HepG2 (cell line): ENCODE results near the gene PIK3CB. TPM values are rescaled to one million over a fixed set of nuclear protein-coding genes. Genes with fewer than 3 reads are reported as not detected.

Source experiments
- ATAC-seq: fragments of 200-7000 bp; cut with Tn5 transposase; 3 replicates; pipeline ENCODE4 v1.9.1; 2020; ENCODE audit warnings: mild to moderate bottlenecking, moderate library complexity
- BruUV-seq: library from RNA; stranded (reverse); fragments of 400-500 nt; replicated peaks from 2 replicates; lab custom pipeline; 2021; lab: Mats Ljungman, UMichigan
- CTCF ChIA-PET: fragments of 300-600 bp; formaldehyde crosslinking; extraction: SDS; loops from one replicate; lab custom pipeline; 2021; ENCODE audit warnings: low total read pairs, inconsistent platforms, low intra/inter-chr PET ratio; lab: Yijun Ruan, JAX
- POLR2A ChIA-PET: fragments of 350-600 bp; sonication (Branson Sonifier 250); formaldehyde crosslinking; loops from one replicate; lab custom pipeline; 2020; ENCODE audit warnings: antibody characterized with exemption, inconsistent platforms; lab: Yijun Ruan, JAX
- DNase-seq: peaks from one replicate; pipeline ENCODE4 v3.0.0-alpha.2; 2015; ENCODE audit warnings: low spot score
- FAIRE-seq: peaks from 3 replicates; lab custom pipeline; 2011; peaks lifted over from hg19 to GRCh38; lab: Jason Lieb, UNC
- H2AFZ ChIP-seq: one replicate; pipeline ENCODE4 v1.6.1; 2011; ENCODE audit warnings: low read length, inconsistent platforms
- H3K27ac ChIP-seq: fragments of 300-600 bp; 3 replicates; pipeline ENCODE4 v1.8.0; 2011; ENCODE audit warnings: mixed run types, mild to moderate bottlenecking, mixed read lengths, low read length, inconsistent platforms; ENCODE audit not compliant: insufficient read depth; ENCODE audit errors: extremely low read length
- H3K27me3 ChIP-seq, 2 experiments: fragments of 200-600 bp in 1 of 2; 2 replicates in 1 of 2; 3 replicates in 1 of 2; pipeline versions ENCODE4 v1.6.0 to v1.8.0; 2011; ENCODE audit warnings: low read length in 2 of 2, mild to moderate bottlenecking in 2 of 2, moderate library complexity in 2 of 2, inconsistent platforms in 1 of 2; ENCODE audit not compliant: insufficient read depth in 2 of 2, control insufficient read depth in 1 of 2
- H3K36me3 ChIP-seq, 2 experiments: fragments of 200-600 bp in 1 of 2; replicated peaks in 1 of 2; 2 replicates in 1 of 2; 3 replicates in 1 of 2; pipeline versions ENCODE4 v1.5.1 to v1.8.0; 2011; ENCODE audit warnings: low read length in 2 of 2, inconsistent platforms in 1 of 2; ENCODE audit not compliant: insufficient read depth in 2 of 2, control insufficient read depth in 1 of 2
- H3K4me1 ChIP-seq: 2 replicates; pipeline ENCODE4 v1.5.1; 2012; ENCODE audit warnings: low read length, inconsistent platforms; ENCODE audit not compliant: insufficient read depth
- H3K4me2 ChIP-seq: 2 replicates; pipeline ENCODE4 v1.6.0; 2011; ENCODE audit warnings: low read depth, low read length, inconsistent platforms
- H3K4me3 ChIP-seq, 3 experiments: fragments of 200-600 bp in 1 of 3; sonication (generic), shearing (Covaris generic) in 1 of 3; replicated peaks in 1 of 3; 2 replicates each; pipeline ENCODE4 v1.5.1; 2011 to 2016; ENCODE audit warnings: low read length in 3 of 3, inconsistent platforms in 2 of 3, low read depth in 2 of 3, mild to moderate bottlenecking in 2 of 3, control low read depth in 1 of 3, mixed read lengths in 1 of 3; ENCODE audit not compliant: insufficient read depth in 1 of 3
- H3K79me2 ChIP-seq: one replicate; pipeline ENCODE4 v1.6.1; 2011; ENCODE audit warnings: low read length, inconsistent platforms; ENCODE audit not compliant: insufficient read depth
- H3K9ac ChIP-seq: 2 replicates; pipeline ENCODE4 v1.6.0; 2011; ENCODE audit warnings: mild to moderate bottlenecking, low read depth, low read length, inconsistent platforms; ENCODE audit not compliant: insufficient read depth
- H3K9me3 ChIP-seq: 2 replicates; pipeline ENCODE4 v1.5.1; 2012; ENCODE audit warnings: mild to moderate bottlenecking, low read length
- H4K20me1 ChIP-seq: 2 replicates; pipeline ENCODE4 v1.6.0; 2011; ENCODE audit warnings: inconsistent platforms, mild to moderate bottlenecking, low read length, moderate library complexity; ENCODE audit not compliant: insufficient read depth
- ARNT2 ChIP-seq: sonication (generic); formaldehyde crosslinking; IDR thresholded peaks from 2 replicates; pipeline ENCODE4 v1.8.0; 2022; ENCODE audit warnings: mild to moderate bottlenecking, low read depth, missing genetic modification reagents, moderate library complexity
- MBD4 ChIP-seq: IDR thresholded peaks from 2 replicates; pipeline ENCODE4 v1.6.1; 2012; ENCODE audit warnings: low read length, inconsistent platforms, borderline replicate concordance
- PHB2 ChIP-seq: fragments of 450-650 bp; IDR thresholded peaks from 2 replicates; pipeline ENCODE4 v1.6.1; 2018; ENCODE audit not compliant: partially characterized antibody
- PPARG ChIP-seq: conservative IDR thresholded peaks from 2 replicates; pipeline ENCODE4 v1.6.1; 2016; ENCODE audit warnings: missing biosample characterization, missing genetic modification reagents
- SMARCC2 ChIP-seq: fragments of 450-650 bp; IDR thresholded peaks from 2 replicates; pipeline ENCODE4 v1.6.1; 2017; ENCODE audit warnings: antibody characterized with exemption, mild to moderate bottlenecking
- SMC3 ChIP-seq: IDR thresholded peaks from 2 replicates; pipeline ENCODE4 v1.6.1; 2011; ENCODE audit warnings: low read length, improper control_type of control experiment
- TSC22D2 ChIP-seq: sonication (generic); formaldehyde crosslinking; IDR thresholded peaks from 2 replicates; pipeline ENCODE4 v1.5.1; 2020; ENCODE audit warnings: missing genetic modification reagents, mild to moderate bottlenecking, borderline replicate concordance
- UBTF ChIP-seq: sonication (generic); formaldehyde crosslinking; IDR thresholded peaks from 2 replicates; pipeline ENCODE4 v1.4.0; 2020; ENCODE audit warnings: mild to moderate bottlenecking, missing genetic modification reagents
- ZNF20 ChIP-seq: sonication (generic); formaldehyde crosslinking; IDR thresholded peaks from 2 replicates; pipeline ENCODE4 v1.4.0; 2020; ENCODE audit warnings: mild to moderate bottlenecking, moderate library complexity, missing genetic modification reagents
- ZNF251 ChIP-seq: sonication (generic); formaldehyde crosslinking; IDR thresholded peaks from 2 replicates; pipeline ENCODE4 v1.9.0; 2021; ENCODE audit warnings: mild to moderate bottlenecking, missing genetic modification reagents
- ZNF367 ChIP-seq: sonication (generic); formaldehyde crosslinking; IDR thresholded peaks from 2 replicates; pipeline ENCODE4 v1.4.0; 2020; ENCODE audit warnings: missing genetic modification reagents, borderline replicate concordance
- ZNF383 ChIP-seq: sonication (generic); formaldehyde crosslinking; IDR thresholded peaks from 2 replicates; pipeline ENCODE4 v1.4.0; 2020; ENCODE audit warnings: missing genetic modification reagents, mild to moderate bottlenecking, borderline replicate concordance
- ZNF547 ChIP-seq: sonication (generic); formaldehyde crosslinking; IDR thresholded peaks from 2 replicates; pipeline ENCODE4 v1.5.1; 2020; ENCODE audit warnings: mild to moderate bottlenecking, missing genetic modification reagents
- ZNF687 ChIP-seq: sonication (generic); formaldehyde crosslinking; IDR thresholded peaks from 2 replicates; pipeline ENCODE4 v1.5.1; 2020; ENCODE audit warnings: mild to moderate bottlenecking, missing genetic modification reagents, moderate library complexity
- ZNF770 ChIP-seq: sonication (generic); formaldehyde crosslinking; IDR thresholded peaks from 2 replicates; pipeline ENCODE4 v1.5.0; 2020; ENCODE audit warnings: mild to moderate bottlenecking, missing genetic modification reagents
- WGBS: methylation state at CpG from one replicate; pipeline ENCODE4 v1.1.6; 2017; ENCODE audit warnings: low lambda C conversion rate; 5-methylcytosine and 5-hydroxymethylcytosine counted together
- in situ Hi-C: cut with HindIII; loops from 2 replicates; pipeline ENCODE4 v1.10.0; 2017; ENCODE audit warnings: low pct_unique_long_range_greater_than_20kb; ENCODE audit not compliant: extremely low pct_ligation_motif_present
- intact Hi-C: fragments of 100-400 bp; cut with micrococcal nuclease; formaldehyde crosslinking; loops from one replicate; pipeline ENCODE4 v1.10.0; 2022; ENCODE audit not compliant: unreplicated experiment
- polyA plus RNA-seq, 8 experiments: library from polyadenylated mRNA; depleted of rRNA in 3 of 8; stranded (reverse) in 7 of 8; unstranded in 1 of 8; fragments of >200 nt; fragmentation: Illumina TruSeq in 4 of 8; extraction: Trizol in 4 of 8; gene quantifications; 2 replicates each; pipeline versions ENCODE4 v1.2.1 to v1.2.3, GENCODE V29; 2011 to 2016; ENCODE audit warnings: low read depth in 4 of 8, missing spikeins in 1 of 8, mixed read lengths in 1 of 8; ENCODE audit not compliant: insufficient read depth in 1 of 8
- total RNA-seq, 5 experiments: library from RNA; depleted of rRNA; stranded (reverse); fragments of >200 nt; fragmentation: Illumina TruSeq; extraction: Trizol; gene quantifications; 2 replicates each; pipeline ENCODE4 v1.2.3, GENCODE V29; 2016; ENCODE audit warnings: low read depth in 1 of 5

Gene PIK3CB
- total and polyA plus RNA-seq, 2 of the 13 experiments (the other 11 are each of a cell fraction or from before 2014, with no cell fraction given), result 6.6 to 18.7 TPM

DNA sequence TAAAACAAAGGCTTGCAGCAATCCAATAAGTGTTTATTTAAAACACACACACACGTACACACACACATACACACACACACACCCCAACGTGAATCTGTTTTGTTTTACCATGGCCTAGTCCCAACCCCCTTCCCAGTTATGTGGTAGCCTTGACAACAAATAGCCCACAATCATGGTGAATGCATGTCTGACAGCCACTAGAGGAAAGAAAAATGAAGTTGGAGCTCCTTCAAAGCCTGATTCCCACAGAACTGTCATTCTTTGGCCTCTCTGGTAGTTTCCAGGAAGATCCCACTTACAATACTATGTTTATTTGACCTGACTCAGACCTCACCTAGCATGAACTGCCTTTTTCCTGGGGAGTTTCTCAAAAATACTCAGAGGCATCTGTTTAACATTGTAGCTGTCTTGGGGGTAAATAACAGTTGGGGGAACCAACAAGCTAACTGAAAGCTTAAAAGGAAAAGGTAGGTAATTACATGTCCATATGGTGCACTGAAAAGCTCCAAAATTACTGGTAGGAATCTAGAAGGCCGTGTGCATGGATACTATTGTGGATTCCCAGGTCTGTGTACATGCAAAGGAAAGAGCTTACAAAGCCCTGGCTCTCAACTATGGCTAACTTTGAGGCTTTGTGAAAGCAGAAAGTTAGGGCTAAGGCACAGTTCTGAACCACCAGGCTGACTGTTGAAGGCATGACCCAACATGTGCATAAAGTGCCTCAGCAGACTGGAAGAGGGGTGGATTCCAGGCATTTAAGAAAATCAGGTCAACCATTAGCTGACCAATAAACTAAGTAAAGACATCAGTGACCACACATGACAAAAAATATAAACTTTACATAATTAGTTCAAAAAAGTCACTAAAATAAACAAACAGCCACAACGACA lies 160.8 kb downstream of the PIK3CB start:
- H3K4me3 ChIP-seq, result no peak overlapping the region
- no peak overlapping the region for H3K4me2 ChIP-seq
- no peaks in the 10 kb centered on the region for H3K79me2 ChIP-seq
- ATAC-seq, result 0 out of 3 replicates have a peak, but pooled peaks have one; percentile 34
- H3K27ac ChIP-seq, result peak overlapping the region; percentile 20
- H3K9me3 ChIP-seq, result no peaks in the 10 kb centered on the region
- POLR2A ChIA-PET, result interaction anchor here (1.4 kb wide), 1 partner anchor 13 kb away, joined by 3 read pairs; no protein-coding TSS in a partner anchor
- H3K27me3 ChIP-seq, result no peaks in the 10 kb centered on the region
- FAIRE-seq, result no peak
- BruUV-seq, result no TSS peak
- CTCF ChIA-PET, result no interaction called here
- H4K20me1 ChIP-seq, result no peaks in the 10 kb centered on the region
- intact Hi-C loops (no loop called here), in situ Hi-C loops (no loop called here)
- H2AFZ ChIP-seq, result no peak overlapping the region
- H3K4me1 ChIP-seq, result peaks cover 40% of the 10 kb centered on the region
- 88% methylated on average over 4 of the region's 4 CpGs for WGBS
- peak; percentile 43 for DNase-seq
- no peak overlapping the region for H3K9ac ChIP-seq
- peaks cover 4 to 26% of the 10 kb centered on the region in 2 experiments; a peak in 4 of 5 replicates for H3K36me3 ChIP-seq
- TF ChIP-seq ARNT2 (CRISPR knock-in tag) (no peak), SMC3 (no peak), ZNF251 (CRISPR knock-in tag) (no peak), ZNF383 (CRISPR knock-in tag) (no peak), UBTF (CRISPR knock-in tag) (no peak), PPARG (no peak), MBD4 (no peak), ZNF687 (CRISPR knock-in tag) (no peak), ZNF770 (no peak), ZNF547 (CRISPR knock-in tag) (no peak), ZNF20 (CRISPR knock-in tag) (no peak), SMARCC2 (no peak), TSC22D2 (CRISPR knock-in tag) (no peak), ZNF367 (CRISPR knock-in tag) (no peak), PHB2 (no peak)
